Gastrocnemius medialis (tissue), 4 donors: ENCODE data around the gene CLEC2L. TPM values are rescaled to one million over a fixed set of nuclear protein-coding genes. Genes with fewer than 3 reads are reported as not detected.

Experiments used
- ATAC-seq, 2 donors: fragments of 150-250 bp; one replicate each; pipeline ENCODE4 v1.9.1; 2016
- DNase-seq, 2 donors: peaks; one replicate each; pipeline ENCODE4 v3.0.0-alpha.2; 2019
- H3K27ac ChIP-seq, 4 donors: fragments of 200-600 bp; sonication (generic); 1 replicate in 1 of 4; 2 replicates in 3 of 4; pipeline ENCODE4 v1.5.1; 2016 to 2018; ENCODE audit warnings: mild to moderate bottlenecking in 2 of 4, moderate library complexity in 1 of 4
- H3K27me3 ChIP-seq, 3 donors: fragments of 200-600 bp; sonication (generic) in 2 of 3; 1 replicate in 1 of 3; 2 replicates in 2 of 3; pipeline versions ENCODE4 v1.5.1 to v1.6.0; 2016 to 2019; ENCODE audit warnings: mild to moderate bottlenecking in 1 of 3, moderate library complexity in 1 of 3
- H3K36me3 ChIP-seq, 2 donors: fragments of 200-600 bp; sonication (generic) in 1 of 2; one replicate each; pipeline ENCODE4 v1.5.1; 2017 to 2018
- H3K4me1 ChIP-seq, 2 donors: fragments of 200-600 bp; sonication (generic) in 1 of 2; one replicate each; pipeline ENCODE4 v1.5.1; 2016 to 2017; ENCODE audit warnings: mild to moderate bottlenecking in 2 of 2
- H3K4me3 ChIP-seq, 4 donors: fragments of 200-600 bp; sonication (generic) in 3 of 4; 1 replicate in 1 of 4; 2 replicates in 3 of 4; pipeline ENCODE4 v1.5.1; 2016 to 2019; ENCODE audit warnings: mild to moderate bottlenecking in 2 of 4
- H3K9me3 ChIP-seq, 3 donors: fragments of 200-600 bp; sonication (generic) in 2 of 3; 1 replicate in 1 of 3; 2 replicates in 2 of 3; pipeline ENCODE4 v1.5.1; 2016 to 2019
- POLR2A ChIP-seq, 2 donors: fragments of 450-650 bp; IDR thresholded peaks; one replicate each; pipeline ENCODE4 v1.6.1; 2017; ENCODE audit warnings: antibody characterized with exemption in 2 of 2, mild to moderate bottlenecking in 2 of 2, moderate library complexity in 2 of 2
- in situ Hi-C, 4 donors: fragments of 200-750 bp; cut with MboI; loops; one replicate each; pipeline versions ENCODE4 v1.15.0 to v1.8.0; 2017; ENCODE audit warnings: low sequenced_read_pairs in 4 of 4
- intact Hi-C: fragments of 100-400 bp; cut with DNase I; formaldehyde crosslinking; loops from one replicate; pipeline ENCODE4 v1.15.1; 2023; ENCODE audit warnings: low total_unique reads
- total RNA-seq, 4 donors: library from RNA; depleted of rRNA; stranded (reverse); fragments of >200 nt; gene quantifications; one replicate each; pipeline versions ENCODE4 v1.1.0 to v1.2.3, GENCODE V29; 2016
- TF ChIP-seq, protein P1 (sequence below), 5 experiments: fragments of 450-650 bp in 3 of 5; fragments of 200-600 bp in 2 of 5; sonication (generic) in 2 of 5; IDR thresholded peaks in 4 of 5; conservative IDR thresholded peaks in 1 of 5; 1 replicate in 4 of 5; 2 replicates in 1 of 5; pipeline ENCODE4 v1.5.1; 2016 to 2019; ENCODE audit warnings: antibody characterized with exemption in 5 of 5, mild to moderate bottlenecking in 3 of 5, moderate library complexity in 3 of 5

CLEC2L gene
- total RNA-seq, 4 donors from 2014 or later, result 0.18 TPM; not detected in 3

GRCh38 chr7:139592801-139593461 is 69.4 kb downstream of the CLEC2L start:
- intact Hi-C loops (no loop called here), in situ Hi-C loops (loop anchor here in 1 of 4 donors (10.0 kb wide), 1 partner anchor 88 kb away; no protein-coding TSS in a partner anchor)
- Histone ChIP-seq H3K4me3 (no peak overlapping the region), H3K4me1 (peaks cover 7% of the 10 kb centered on the region in 2 donors), H3K9me3 (no peaks in the 10 kb centered on the region), H3K36me3 (peaks cover 0 to 63% of the 10 kb centered on the region in 2 donors), H3K27me3 (no peaks in the 10 kb centered on the region), H3K27ac (no peak overlapping the region)
- ATAC-seq, result no peak
- TF ChIP-seq, protein P1, sequence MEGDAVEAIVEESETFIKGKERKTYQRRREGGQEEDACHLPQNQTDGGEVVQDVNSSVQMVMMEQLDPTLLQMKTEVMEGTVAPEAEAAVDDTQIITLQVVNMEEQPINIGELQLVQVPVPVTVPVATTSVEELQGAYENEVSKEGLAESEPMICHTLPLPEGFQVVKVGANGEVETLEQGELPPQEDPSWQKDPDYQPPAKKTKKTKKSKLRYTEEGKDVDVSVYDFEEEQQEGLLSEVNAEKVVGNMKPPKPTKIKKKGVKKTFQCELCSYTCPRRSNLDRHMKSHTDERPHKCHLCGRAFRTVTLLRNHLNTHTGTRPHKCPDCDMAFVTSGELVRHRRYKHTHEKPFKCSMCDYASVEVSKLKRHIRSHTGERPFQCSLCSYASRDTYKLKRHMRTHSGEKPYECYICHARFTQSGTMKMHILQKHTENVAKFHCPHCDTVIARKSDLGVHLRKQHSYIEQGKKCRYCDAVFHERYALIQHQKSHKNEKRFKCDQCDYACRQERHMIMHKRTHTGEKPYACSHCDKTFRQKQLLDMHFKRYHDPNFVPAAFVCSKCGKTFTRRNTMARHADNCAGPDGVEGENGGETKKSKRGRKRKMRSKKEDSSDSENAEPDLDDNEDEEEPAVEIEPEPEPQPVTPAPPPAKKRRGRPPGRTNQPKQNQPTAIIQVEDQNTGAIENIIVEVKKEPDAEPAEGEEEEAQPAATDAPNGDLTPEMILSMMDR (IDR thresholded peaks at IDR 0.05 in 4 of 5, conservative IDR thresholded peaks at IDR 0.05 in 1 of 5), result no peak
- no peak for TF ChIP-seq POLR2A (IDR thresholded peaks at IDR 0.05)
- no peak for DNase-seq

DNA sequence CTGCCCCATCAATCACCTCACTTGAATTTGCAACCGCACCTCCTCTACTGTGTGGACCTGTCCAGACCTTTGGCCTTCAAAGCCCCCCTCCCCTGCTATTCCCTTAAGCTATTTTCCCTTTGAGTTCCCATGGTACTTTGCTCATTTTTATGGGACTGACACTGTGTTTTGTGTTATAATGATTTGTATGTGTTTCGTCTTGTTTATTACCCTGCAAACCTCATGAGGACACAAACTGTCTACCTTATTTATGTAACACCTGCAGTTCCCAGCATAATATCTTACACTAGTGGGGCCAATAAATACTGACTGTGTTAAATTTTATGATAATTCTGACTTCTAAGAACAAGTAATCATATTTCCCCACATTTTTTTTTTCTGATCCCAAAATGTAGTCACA is 70.6 kb downstream of the CLEC2L start:
- in situ Hi-C loops (loop anchor here in 1 of 4 donors (10.0 kb wide), 1 partner anchor 89 kb away; no protein-coding TSS in a partner anchor), intact Hi-C loops (no loop called here)
- ATAC-seq (no peak), DNase-seq (no peak)
- no peaks in the 10 kb centered on the region for H3K27me3 ChIP-seq
- no peaks in the 10 kb centered on the region for H3K9me3 ChIP-seq
- H3K4me3 ChIP-seq, result no peak overlapping the region
- TF ChIP-seq, protein P1 (IDR thresholded peaks at IDR 0.05 in 4 of 5, conservative IDR thresholded peaks at IDR 0.05 in 1 of 5), result no peak
- no peak for TF ChIP-seq POLR2A (IDR thresholded peaks at IDR 0.05)
- H3K27ac ChIP-seq, result no peak overlapping the region
- peaks cover 0 to 2% of the 10 kb centered on the region in 2 donors for H3K4me1 ChIP-seq
- peaks cover 0 to 75% of the 10 kb centered on the region in 2 donors for H3K36me3 ChIP-seq

Other genes with a start within 250 kb of the CLEC2L start
- gene FMC1, start 182.3 kb upstream of the CLEC2L start, total RNA-seq, result 10 to 100 TPM; 19.3 to 32.6 (median 31.3) TPM
- 10 to 100 TPM; 49.2 to 79.7 (median 54.0) TPM for gene LUC7L2, start 163.8 kb upstream of the CLEC2L start, total RNA-seq
- gene KLRG2, start 40.0 kb upstream of the CLEC2L start, total RNA-seq, result under 1 TPM in 1 of 4 donors, not detected in 3; 0.11 TPM